IMR-90 (cell line): ENCODE results near the gene AUH. TPM values are rescaled to one million over a fixed set of nuclear protein-coding genes. Genes with fewer than 3 reads are reported as not detected.

ENCODE experiments used
- ATAC-seq: fragments of 200-7000 bp; cut with Tn5 transposase; 2 replicates; pipeline ENCODE4 v1.9.1; 2020; ENCODE audit warnings: low read depth, mild to moderate bottlenecking, moderate library complexity
- BruUV-seq: library from RNA; stranded (reverse); fragments of 400-500 nt; replicated peaks from 2 replicates; lab custom pipeline; 2021; lab: Mats Ljungman, UMichigan
- CTCF ChIA-PET: fragments of 300-600 bp; formaldehyde crosslinking; extraction: SDS; loops from one replicate; lab custom pipeline; 2021; ENCODE audit warnings: antibody characterized with exemption; lab: Yijun Ruan, JAX
- POLR2A ChIA-PET: fragments of 300-600 bp; sonication (Branson Sonifier 250); formaldehyde crosslinking; loops from one replicate; lab custom pipeline; 2022; ENCODE audit warnings: antibody characterized with exemption; ENCODE audit not compliant: unreplicated experiment; lab: Charles Lee
- DNase-seq: peaks from one replicate; pipeline ENCODE4 v3.0.0; 2013
- H2AFZ ChIP-seq: replicated peaks from 2 replicates; pipeline ENCODE3; 2013; ENCODE audit warnings: low read length, mild to moderate bottlenecking; ENCODE audit not compliant: poor library complexity
- H2AK5ac ChIP-seq: 2 replicates; pipeline ENCODE4 v1.6.1; 2013; ENCODE audit warnings: low read depth, low read length, inconsistent platforms
- H2AK9ac ChIP-seq: replicated peaks from 2 replicates; pipeline ENCODE3; 2013; ENCODE audit warnings: mild to moderate bottlenecking, low read depth, low read length, moderate library complexity; ENCODE audit not compliant: poor library complexity
- H2BK120ac ChIP-seq: 2 replicates; pipeline ENCODE4 v1.6.1; 2013; ENCODE audit warnings: low read depth, low read length, inconsistent platforms
- H2BK15ac ChIP-seq: 3 replicates; pipeline ENCODE4 v1.6.1; 2013; ENCODE audit warnings: low read depth, low read length, inconsistent platforms
- H2BK20ac ChIP-seq: 2 replicates; pipeline ENCODE4 v1.6.1; 2013; ENCODE audit warnings: low read depth, mild to moderate bottlenecking, inconsistent platforms, low read length, moderate library complexity
- H2BK5ac ChIP-seq: 2 replicates; pipeline ENCODE4 v1.6.1; 2013; ENCODE audit warnings: mild to moderate bottlenecking, low read depth, low read length, inconsistent platforms; ENCODE audit not compliant: poor library complexity, severe bottlenecking
- H3K14ac ChIP-seq: replicated peaks from 2 replicates; pipeline ENCODE4 v1.6.1; 2013; ENCODE audit warnings: low read depth, low read length, inconsistent platforms
- H3K18ac ChIP-seq: 2 replicates; pipeline ENCODE4 v1.6.1; 2013; ENCODE audit warnings: low read depth, low read length, control low read depth
- H3K23ac ChIP-seq: 2 replicates; pipeline ENCODE4 v1.6.1; 2013; ENCODE audit warnings: low read depth, low read length, inconsistent platforms
- H3K27ac ChIP-seq: 2 replicates; pipeline ENCODE4 v1.5.1; 2013; ENCODE audit warnings: mild to moderate bottlenecking, control low read depth, low read length; ENCODE audit not compliant: insufficient read depth
- H3K27me3 ChIP-seq: 2 replicates; pipeline ENCODE4 v1.6.1; 2013; ENCODE audit warnings: low read length; ENCODE audit not compliant: control insufficient read depth, insufficient read depth
- H3K36me3 ChIP-seq: 2 replicates; pipeline ENCODE4 v1.6.1; 2013; ENCODE audit warnings: low read length, mixed read lengths; ENCODE audit not compliant: control insufficient read depth, insufficient read depth
- H3K4ac ChIP-seq: 2 replicates; pipeline ENCODE4 v1.6.1; 2013; ENCODE audit warnings: low read depth, low read length, inconsistent platforms
- H3K4me1 ChIP-seq: 2 replicates; pipeline ENCODE4 v1.6.1; 2013; ENCODE audit warnings: low read length, mixed read lengths; ENCODE audit not compliant: control insufficient read depth, insufficient read depth
- H3K4me2 ChIP-seq: 2 replicates; pipeline ENCODE4 v1.6.1; 2013; ENCODE audit warnings: low read depth, mild to moderate bottlenecking, control low read depth, low read length, moderate library complexity
- H3K4me3 ChIP-seq: 2 replicates; pipeline ENCODE4 v1.5.1; 2013; ENCODE audit warnings: low read depth, mild to moderate bottlenecking, control low read depth, low read length, moderate library complexity; ENCODE audit not compliant: insufficient read depth
- H3K56ac ChIP-seq: 2 replicates; pipeline ENCODE4 v1.6.1; 2013; ENCODE audit warnings: low read length, inconsistent platforms; ENCODE audit not compliant: insufficient read depth; ENCODE audit errors: extremely low read depth
- H3K79me1 ChIP-seq, 2 experiments: 2 replicates each; pipeline ENCODE4 v1.6.1; 2013; ENCODE audit warnings: low read length in 2 of 2, inconsistent platforms in 1 of 2, low read depth in 1 of 2
- H3K9ac ChIP-seq: 2 replicates; pipeline ENCODE4 v1.6.1; 2013; ENCODE audit warnings: low read depth, low read length, control low read depth
- H3K9me1 ChIP-seq: 2 replicates; pipeline ENCODE4 v1.6.1; 2013; ENCODE audit warnings: low read length, inconsistent platforms; ENCODE audit not compliant: insufficient read depth
- H3K9me3 ChIP-seq: 2 replicates; pipeline ENCODE4 v1.6.1; 2013; ENCODE audit warnings: low read length; ENCODE audit not compliant: control insufficient read depth, insufficient read depth
- H4K20me1 ChIP-seq: 2 replicates; pipeline ENCODE4 v1.6.1; 2013; ENCODE audit warnings: low read length, inconsistent platforms; ENCODE audit not compliant: insufficient read depth
- H4K5ac ChIP-seq: 2 replicates; pipeline ENCODE4 v1.6.1; 2013; ENCODE audit warnings: mild to moderate bottlenecking, low read depth, low read length, control low read depth
- H4K8ac ChIP-seq, 2 experiments: 2 replicates each; pipeline ENCODE4 v1.6.1; 2013; ENCODE audit warnings: low read depth in 2 of 2, low read length in 2 of 2, control low read depth in 1 of 2, inconsistent platforms in 1 of 2
- H4K91ac ChIP-seq: 2 replicates; pipeline ENCODE4 v1.6.1; 2013; ENCODE audit warnings: low read depth, low read length, inconsistent platforms; ENCODE audit not compliant: insufficient read depth
- MXI1 ChIP-seq: IDR thresholded peaks from 2 replicates; pipeline ENCODE4 v1.6.1; 2012; ENCODE audit warnings: low read depth, mild to moderate bottlenecking, low read length, moderate library complexity, borderline replicate concordance
- RAD21 ChIP-seq: IDR thresholded peaks from 2 replicates; pipeline ENCODE4 v1.6.1; 2012; ENCODE audit warnings: low read length, improper control_type of control experiment
- SMC3 ChIP-seq: fragments of 150-350 bp; IDR thresholded peaks from 2 replicates; pipeline ENCODE4 v1.6.1; 2016; ENCODE audit warnings: low read depth, mild to moderate bottlenecking, antibody characterized with exemption, low read length, moderate library complexity
- WGBS, 2 experiments: methylation state at CpG; one replicate each; pipeline versions ENCODE4 v1.1.5 to v1.1.7; 2013; ENCODE audit warnings: missing lambda C conversion rate in 2 of 2; ENCODE audit not compliant: insufficient read length in 1 of 2; ENCODE audit errors: extremely low coverage in 2 of 2; 5-methylcytosine and 5-hydroxymethylcytosine counted together
- dilution Hi-C: fragments of 300-500 bp; cut with HindIII; formaldehyde crosslinking; loops from one replicate; pipeline ENCODE4 v1.14.3; 2018; ENCODE audit warnings: low sequenced_read_pairs; ENCODE audit not compliant: unreplicated experiment
- in situ Hi-C: fragments of 300-500 bp; cut with MboI; formaldehyde crosslinking; loops from 3 replicates; pipeline ENCODE4 v1.14.3; 2019; ENCODE audit warnings: low sequenced_read_pairs, inconsistent platforms, mixed read lengths
- intact Hi-C: fragments of 100-400 bp; cut with micrococcal nuclease; formaldehyde crosslinking; loops from 2 replicates; pipeline ENCODE4 v1.10.0; 2022
- polyA plus RNA-seq, 3 experiments: library from polyadenylated mRNA; depleted of rRNA; stranded (reverse); fragments of >200 nt; gene quantifications; 2 replicates each; pipeline ENCODE4 v1.2.3, GENCODE V29; 2012; ENCODE audit warnings: low replicate concordance in 1 of 3
- total RNA-seq: library from RNA; depleted of rRNA; stranded (reverse); fragments of >200 nt; gene quantifications from 2 replicates; pipeline ENCODE4 v1.2.3, GENCODE V29; 2012
- TF ChIP-seq, protein P1 (sequence below): fragments of 150-350 bp; IDR thresholded peaks from 2 replicates; pipeline ENCODE4 v1.6.1; 2016; ENCODE audit warnings: low read depth, mild to moderate bottlenecking, low read length, moderate library complexity, borderline replicate concordance

AUH gene
- total and polyA plus RNA-seq, 2 of the 4 experiments (the other 2 are of a cell fraction): 5.9 to 8.1 TPM

DNA sequence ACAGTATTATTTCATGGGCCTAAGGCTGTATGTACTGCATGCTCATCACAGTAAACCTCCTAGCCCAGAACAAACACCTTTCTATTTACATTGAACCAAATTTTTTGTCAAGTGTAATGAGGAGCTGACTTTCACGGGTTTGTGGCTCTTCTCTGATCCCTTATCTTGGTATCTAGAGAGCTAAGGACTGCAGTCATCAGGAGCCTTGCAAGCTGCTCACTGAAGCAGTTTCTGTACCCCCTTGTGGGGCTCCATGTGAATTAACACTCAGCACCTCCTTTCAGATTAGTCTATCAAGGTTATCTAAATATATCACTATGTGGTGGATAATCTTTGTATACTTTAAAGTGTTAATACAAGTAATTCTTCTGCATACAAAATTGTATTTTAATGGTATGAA lies 108.2 kb downstream of the AUH start:
- no peak overlapping the region for H2BK20ac ChIP-seq
- TF ChIP-seq SMC3 (no peak), RAD21 (peak; percentile 34), MXI1 (no peak)
- TF ChIP-seq, protein P1, sequence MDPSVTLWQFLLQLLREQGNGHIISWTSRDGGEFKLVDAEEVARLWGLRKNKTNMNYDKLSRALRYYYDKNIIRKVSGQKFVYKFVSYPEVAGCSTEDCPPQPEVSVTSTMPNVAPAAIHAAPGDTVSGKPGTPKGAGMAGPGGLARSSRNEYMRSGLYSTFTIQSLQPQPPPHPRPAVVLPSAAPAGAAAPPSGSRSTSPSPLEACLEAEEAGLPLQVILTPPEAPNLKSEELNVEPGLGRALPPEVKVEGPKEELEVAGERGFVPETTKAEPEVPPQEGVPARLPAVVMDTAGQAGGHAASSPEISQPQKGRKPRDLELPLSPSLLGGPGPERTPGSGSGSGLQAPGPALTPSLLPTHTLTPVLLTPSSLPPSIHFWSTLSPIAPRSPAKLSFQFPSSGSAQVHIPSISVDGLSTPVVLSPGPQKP: no peak
- H3K9me3 ChIP-seq: no peaks in the 10 kb centered on the region
- in situ Hi-C loops (no loop called here), intact Hi-C loops (no loop called here), dilution Hi-C loops (no loop called here)
- H4K91ac ChIP-seq: no peak overlapping the region
- no peak overlapping the region for H3K9ac ChIP-seq
- WGBS, 2 experiments: no CpG with 5 or more reads among the region's 1 CpG
- H3K9me1 ChIP-seq: peaks cover 10% of the 10 kb centered on the region
- no peak overlapping the region for H2AK5ac ChIP-seq
- H3K56ac ChIP-seq: no peak overlapping the region
- DNase-seq (peak; percentile 31), ATAC-seq (no peak)
- ChIA-PET POLR2A (no interaction called here), CTCF (interaction anchor here (0.9 kb wide), 1 partner anchor 15 kb away, joined by 5 read pairs; no protein-coding TSS in a partner anchor)
- no TSS peak for BruUV-seq
- no peak overlapping the region for H2AFZ ChIP-seq
- H3K18ac ChIP-seq: peak overlapping the region; percentile 72; the same call in 1 of the 2 replicates
- no peak overlapping the region for H4K8ac ChIP-seq
- H3K4me2 ChIP-seq: no peak overlapping the region
- no peaks in the 10 kb centered on the region for H3K36me3 ChIP-seq
- H3K4me3 ChIP-seq: no peak overlapping the region
- no peak overlapping the region for H3K4ac ChIP-seq
- H3K4me1 ChIP-seq: peaks cover 4% of the 10 kb centered on the region
- peaks cover 0 to 9% of the 10 kb centered on the region in 2 experiments; a peak in 1 of 4 replicates for H3K79me1 ChIP-seq
- H4K20me1 ChIP-seq: no peaks in the 10 kb centered on the region
- H3K14ac ChIP-seq: no peak overlapping the region
- H2BK5ac ChIP-seq: no peak overlapping the region
- no peak overlapping the region for H3K23ac ChIP-seq
- H3K27ac ChIP-seq: no peak overlapping the region
- H2AK9ac ChIP-seq: no peak overlapping the region
- no peak overlapping the region for H4K5ac ChIP-seq
- no peak overlapping the region for H2BK15ac ChIP-seq
- H3K27me3 ChIP-seq: no peaks in the 10 kb centered on the region
- H2BK120ac ChIP-seq: no peak overlapping the region
